Vagina (tissue), 2 donors: Measurements from ENCODE around the gene PTPRN2.

Experiments
- POLR2A ChIP-seq, 2 donors: fragments of 450-650 bp; IDR thresholded peaks; one replicate each; pipeline ENCODE4 v1.6.1; 2017; ENCODE audit warnings: antibody characterized with exemption in 2 of 2, mild to moderate bottlenecking in 2 of 2, moderate library complexity in 2 of 2
- TF ChIP-seq, protein P1 (sequence below), 3 experiments: fragments of 450-650 bp in 2 of 3; fragments of 200-600 bp in 1 of 3; sonication (generic) in 1 of 3; IDR thresholded peaks; one replicate each; pipeline ENCODE4 v1.5.1; 2017 to 2019; ENCODE audit warnings: antibody characterized with exemption in 3 of 3, mild to moderate bottlenecking in 2 of 3, moderate library complexity in 2 of 3

DNA sequence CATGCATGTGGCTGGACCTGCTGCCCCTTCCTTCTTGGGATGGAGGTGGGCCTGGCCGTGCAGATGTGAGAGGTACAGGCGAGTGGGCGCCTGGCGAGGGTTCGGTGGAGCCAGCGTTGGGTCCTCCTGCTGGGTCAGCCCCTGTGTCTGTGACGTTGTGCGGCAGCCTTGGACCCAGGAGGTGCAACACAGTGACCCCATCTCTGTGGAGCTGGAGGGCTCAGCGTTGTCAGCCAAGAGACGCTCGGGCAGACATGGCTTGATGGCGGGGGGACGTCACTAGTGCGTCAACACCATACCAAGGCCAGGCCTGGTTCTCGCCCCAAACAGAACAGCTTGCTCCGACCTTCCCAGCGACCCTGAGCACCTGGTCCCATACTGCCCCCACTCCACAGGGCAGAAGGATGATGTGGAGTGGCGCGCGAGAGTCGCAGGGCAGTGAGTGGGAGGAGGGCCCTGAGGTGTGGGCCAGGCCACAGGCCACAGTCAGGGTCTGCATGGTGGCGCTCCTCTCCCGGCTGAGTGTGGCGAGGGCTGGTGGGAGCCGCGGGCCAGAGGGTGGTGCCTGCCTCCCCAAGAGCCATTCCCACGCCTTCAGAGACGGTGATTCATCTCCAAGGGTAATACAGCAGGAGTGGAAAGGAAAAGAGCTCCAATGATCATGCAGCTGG is 1066.4 kb downstream of the PTPRN2 start:
- TF ChIP-seq, protein P1, sequence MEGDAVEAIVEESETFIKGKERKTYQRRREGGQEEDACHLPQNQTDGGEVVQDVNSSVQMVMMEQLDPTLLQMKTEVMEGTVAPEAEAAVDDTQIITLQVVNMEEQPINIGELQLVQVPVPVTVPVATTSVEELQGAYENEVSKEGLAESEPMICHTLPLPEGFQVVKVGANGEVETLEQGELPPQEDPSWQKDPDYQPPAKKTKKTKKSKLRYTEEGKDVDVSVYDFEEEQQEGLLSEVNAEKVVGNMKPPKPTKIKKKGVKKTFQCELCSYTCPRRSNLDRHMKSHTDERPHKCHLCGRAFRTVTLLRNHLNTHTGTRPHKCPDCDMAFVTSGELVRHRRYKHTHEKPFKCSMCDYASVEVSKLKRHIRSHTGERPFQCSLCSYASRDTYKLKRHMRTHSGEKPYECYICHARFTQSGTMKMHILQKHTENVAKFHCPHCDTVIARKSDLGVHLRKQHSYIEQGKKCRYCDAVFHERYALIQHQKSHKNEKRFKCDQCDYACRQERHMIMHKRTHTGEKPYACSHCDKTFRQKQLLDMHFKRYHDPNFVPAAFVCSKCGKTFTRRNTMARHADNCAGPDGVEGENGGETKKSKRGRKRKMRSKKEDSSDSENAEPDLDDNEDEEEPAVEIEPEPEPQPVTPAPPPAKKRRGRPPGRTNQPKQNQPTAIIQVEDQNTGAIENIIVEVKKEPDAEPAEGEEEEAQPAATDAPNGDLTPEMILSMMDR (IDR thresholded peaks at IDR 0.05): no peak
- no peak for TF ChIP-seq POLR2A (IDR thresholded peaks at IDR 0.05)
